HG03103 (cell line): ENCODE results near the gene MS4A10.

Experiments used
- ATAC-seq: cut with Tn5 transposase; IDR thresholded peaks from one replicate; pipeline ENCODE4 v1.9.1; 2021; ENCODE audit warnings: low read depth; ENCODE audit not compliant: unreplicated experiment

MS4A10 gene

GRCh38 chr11:60764879-60765278 is 20.3 kb upstream of the MS4A10 start:
- ATAC-seq = peak; percentile 39

- no peak for ATAC-seq
These were observed 19.8 kb upstream of the MS4A10 start for GRCh38 chr11:60765355-60765754.

- no peak for ATAC-seq
These were observed 18.6 kb upstream of the MS4A10 start for GRCh38 chr11:60766547-60766946.

GRCh38 chr11:60767388-60767811 is 17.7 kb upstream of the MS4A10 start:
- ATAC-seq = no peak

- ATAC-seq = no peak
These were observed 16.9 kb upstream of the MS4A10 start for GRCh38 chr11:60768202-60768601.

- no peak for ATAC-seq
These were observed 15.9 kb upstream of the MS4A10 start for GRCh38 chr11:60769273-60769672.

- no peak for ATAC-seq
These were observed 15.3 kb upstream of the MS4A10 start for GRCh38 chr11:60769811-60770210.

- ATAC-seq = no peak
These were observed 14.0 kb upstream of the MS4A10 start for GRCh38 chr11:60771146-60771545.

- no peak for ATAC-seq
These were observed 13.1 kb upstream of the MS4A10 start for GRCh38 chr11:60771879-60772525.

- no peak for ATAC-seq
These were observed 12.5 kb upstream of the MS4A10 start for GRCh38 chr11:60772666-60773065.

GRCh38 chr11:60774726-60775125 is 10.4 kb upstream of the MS4A10 start:
- ATAC-seq = no peak

- peak; percentile 65 for ATAC-seq
These were observed 9.6 kb upstream of the MS4A10 start for GRCh38 chr11:60775420-60775961.

- no peak for ATAC-seq
These were observed 9.0 kb upstream of the MS4A10 start for GRCh38 chr11:60776167-60776566.

GRCh38 chr11:60777106-60777505 is 8.0 kb upstream of the MS4A10 start:
- ATAC-seq = no peak

- no peak for ATAC-seq
These were observed 7.6 kb upstream of the MS4A10 start for GRCh38 chr11:60777572-60777971.

- no peak for ATAC-seq
These were observed 5.1 kb upstream of the MS4A10 start for GRCh38 chr11:60780065-60780464.

GRCh38 chr11:60780774-60781173 is 4.4 kb upstream of the MS4A10 start:
- no peak for ATAC-seq

- no peak for ATAC-seq
These were observed 3.7 kb upstream of the MS4A10 start for GRCh38 chr11:60781286-60781980.

GRCh38 chr11:60781981-60782316 is 3.2 kb upstream of the MS4A10 start:
- ATAC-seq = no peak

- no peak for ATAC-seq
These were observed 2.6 kb upstream of the MS4A10 start for GRCh38 chr11:60782393-60783140.

GRCh38 chr11:60783141-60783484 is 2.0 kb upstream of the MS4A10 start:
- ATAC-seq = no peak

GRCh38 chr11:60783911-60784310 is 1.2 kb upstream of the MS4A10 start:
- no peak for ATAC-seq
